HepG2 (cell line): Measurements from ENCODE around the gene SYNC. TPM values are rescaled to one million over a fixed set of nuclear protein-coding genes. Genes with fewer than 3 reads are reported as not detected.

Experiments
- AKNA ChIP-seq: sonication (generic); formaldehyde crosslinking; IDR thresholded peaks from 2 replicates; pipeline ENCODE4 v1.4.0; 2020; ENCODE audit warnings: missing genetic modification reagents, borderline replicate concordance
- DNMT1 ChIP-seq: sonication (generic); formaldehyde crosslinking; IDR thresholded peaks from 2 replicates; pipeline ENCODE4 v1.5.1; 2020; ENCODE audit warnings: mild to moderate bottlenecking, missing genetic modification reagents
- DRAP1 ChIP-seq: IDR thresholded peaks from 2 replicates; pipeline ENCODE4 v1.6.1; 2016; ENCODE audit warnings: missing genetic modification reagents, missing compliant biosample characterization
- EED ChIP-seq: sonication (generic); formaldehyde crosslinking; IDR thresholded peaks from 2 replicates; pipeline ENCODE4 v1.5.0; 2020; ENCODE audit warnings: mild to moderate bottlenecking, missing genetic modification reagents
- ETV5 ChIP-seq: IDR thresholded peaks from 2 replicates; pipeline ENCODE4 v1.6.1; 2018; ENCODE audit warnings: missing biosample characterization, missing genetic modification reagents, inconsistent platforms, borderline replicate concordance
- FOXM1 ChIP-seq: sonication (generic); formaldehyde crosslinking; IDR thresholded peaks from 2 replicates; pipeline ENCODE4 v1.5.0; 2020; ENCODE audit warnings: missing genetic modification reagents
- HNRNPLL ChIP-seq: fragments of 200-400 bp; formaldehyde crosslinking; IDR thresholded peaks from 2 replicates; pipeline ENCODE4 v1.6.1; 2017; ENCODE audit warnings: mild to moderate bottlenecking, low read depth, low read length; ENCODE audit not compliant: poor library complexity, severe bottlenecking
- HOMEZ ChIP-seq: IDR thresholded peaks from 2 replicates; pipeline ENCODE4 v1.6.1; 2016; ENCODE audit warnings: low read depth
- NR3C1 ChIP-seq: sonication (generic); formaldehyde crosslinking; IDR thresholded peaks from 2 replicates; pipeline ENCODE4 v1.4.0; 2020; ENCODE audit warnings: missing genetic modification reagents
- PCBP2 ChIP-seq: fragments of 200-400 bp; formaldehyde crosslinking; optimal IDR thresholded peaks from 2 replicates; pipeline ENCODE3; 2018; ENCODE audit warnings: low read length, low read depth; ENCODE audit not compliant: poor library complexity, severe bottlenecking
- SMARCE1 ChIP-seq: fragments of 450-650 bp; IDR thresholded peaks from 2 replicates; pipeline ENCODE4 v1.6.1; 2017; ENCODE audit warnings: borderline replicate concordance
- SOX5 ChIP-seq: IDR thresholded peaks from 2 replicates; pipeline ENCODE4 v1.6.1; 2016; ENCODE audit warnings: borderline replicate concordance
- SRSF9 ChIP-seq: fragments of 200-400 bp; formaldehyde crosslinking; IDR thresholded peaks from 2 replicates; pipeline ENCODE4 v1.6.1; 2018; ENCODE audit warnings: borderline replicate concordance, mild to moderate bottlenecking, low read depth, low read length; ENCODE audit not compliant: insufficient read depth, poor library complexity, severe bottlenecking
- TFE3 ChIP-seq: IDR thresholded peaks from 2 replicates; pipeline ENCODE4 v1.6.1; 2016
- ZBTB3 ChIP-seq: sonication (generic); formaldehyde crosslinking; IDR thresholded peaks from 2 replicates; pipeline ENCODE4 v1.4.0; 2020; ENCODE audit warnings: low read depth, mild to moderate bottlenecking, moderate library complexity, missing genetic modification reagents, borderline replicate concordance
- ZFP1 ChIP-seq: IDR thresholded peaks from 2 replicates; pipeline ENCODE4 v1.6.1; 2016
- ZNF12 ChIP-seq: sonication (generic); formaldehyde crosslinking; IDR thresholded peaks from 2 replicates; pipeline ENCODE4 v1.5.0; 2020; ENCODE audit warnings: missing genetic modification reagents
- ZNF501 ChIP-seq: sonication (generic); formaldehyde crosslinking; IDR thresholded peaks from 2 replicates; pipeline ENCODE4 v1.5.1; 2020; ENCODE audit warnings: mild to moderate bottlenecking, moderate library complexity, missing genetic modification reagents
- ZNF605 ChIP-seq: sonication (generic); formaldehyde crosslinking; IDR thresholded peaks from 2 replicates; pipeline ENCODE4 v1.8.0; 2022; ENCODE audit warnings: mild to moderate bottlenecking, missing genetic modification reagents
- ZNF615 ChIP-seq: sonication (generic); formaldehyde crosslinking; IDR thresholded peaks from 2 replicates; pipeline ENCODE4 v1.5.0; 2020; ENCODE audit warnings: mild to moderate bottlenecking, missing genetic modification reagents, borderline replicate concordance
- ZNF720 ChIP-seq: sonication (generic); formaldehyde crosslinking; IDR thresholded peaks from 2 replicates; pipeline ENCODE4 v1.4.0; 2020; ENCODE audit warnings: missing genetic modification reagents
- ZNF724P ChIP-seq: sonication (generic); formaldehyde crosslinking; IDR thresholded peaks from 2 replicates; pipeline ENCODE4 v1.8.0; 2022; ENCODE audit warnings: missing genetic modification reagents, borderline replicate concordance
- ZNF766 ChIP-seq: sonication (generic); formaldehyde crosslinking; IDR thresholded peaks from 2 replicates; pipeline ENCODE4 v1.5.0; 2020; ENCODE audit warnings: missing genetic modification reagents, borderline replicate concordance
- polyA plus RNA-seq, 8 experiments: library from polyadenylated mRNA; depleted of rRNA in 3 of 8; stranded (reverse) in 7 of 8; unstranded in 1 of 8; fragments of >200 nt; fragmentation: Illumina TruSeq in 4 of 8; extraction: Trizol in 4 of 8; gene quantifications; 2 replicates each; pipeline versions ENCODE4 v1.2.1 to v1.2.3, GENCODE V29; 2011 to 2016; ENCODE audit warnings: low read depth in 4 of 8, missing spikeins in 1 of 8, mixed read lengths in 1 of 8; ENCODE audit not compliant: insufficient read depth in 1 of 8
- total RNA-seq, 5 experiments: library from RNA; depleted of rRNA; stranded (reverse); fragments of >200 nt; fragmentation: Illumina TruSeq; extraction: Trizol; gene quantifications; 2 replicates each; pipeline ENCODE4 v1.2.3, GENCODE V29; 2016; ENCODE audit warnings: low read depth in 1 of 5

The SYNC gene
- total and polyA plus RNA-seq, 2 of the 13 experiments (the other 11 are each of a cell fraction or from before 2014, with no cell fraction given) = 2.4 to 5.4 TPM

GRCh38 chr1:32742199-32742947, 39.8 kb upstream of the SYNC start (continued):
- TF ChIP-seq ETV5 (CRISPR knock-in tag) (no peak), ZBTB3 (CRISPR knock-in tag) (no peak), ZNF615 (no peak), SMARCE1 (no peak), ZNF720 (CRISPR knock-in tag) (no peak), HOMEZ (CRISPR knock-in tag) (no peak), ZNF605 (CRISPR knock-in tag) (peak; percentile 78; the same call in 1 of the 2 replicates), PCBP2 (no peak), ZNF766 (CRISPR knock-in tag) (no peak), DNMT1 (no peak), SRSF9 (no peak), FOXM1 (CRISPR knock-in tag) (no peak), AKNA (no peak), HNRNPLL (peak; percentile 18), SOX5 (CRISPR knock-in tag) (no peak), TFE3 (CRISPR knock-in tag) (no peak), ZNF724P (CRISPR knock-in tag) (peak; percentile 62; the same call in 1 of the 2 replicates), EED (CRISPR knock-in tag) (peak; percentile 91), ZNF12 (CRISPR knock-in tag) (no peak), ZNF501 (CRISPR knock-in tag) (peak; percentile 68), NR3C1 (no peak), ZFP1 (no peak), DRAP1 (CRISPR knock-in tag) (peak; percentile 29; the same call in 1 of the 2 replicates)
